ENCODE measurements around the gene UQCR10.

UQCR10 gene

GRCh38 chr22:29722587-29722986 is 44.6 kb upstream of the UQCR10 start:
- no peaks in the 10 kb centered on the region for H3K9me3 ChIP-seq (ENCODE audit: control insufficient read depth, insufficient read depth, low read length)
- no peaks in the 10 kb centered on the region for H3F3A ChIP-seq (ENCODE audit: control insufficient read depth, insufficient read depth)
- peaks cover 3% of the 10 kb centered on the region; the same call in 1 of the 2 replicates for H3K27me3 ChIP-seq (ENCODE audit: control insufficient read depth, low read length)
- H3K4me1 ChIP-seq (ENCODE audit: control insufficient read depth, low read length), result no peaks in the 10 kb centered on the region
- no peaks in the 10 kb centered on the region for H4K20me1 ChIP-seq (ENCODE audit: control insufficient read depth, insufficient read depth, low read depth, low read length)
- no peaks in the 10 kb centered on the region for H3K79me2 ChIP-seq (ENCODE audit: control insufficient read depth, low read length)
- H3K4me2 ChIP-seq (ENCODE audit: low read length), result no peak overlapping the region
- no peaks in the 10 kb centered on the region for H3K36me3 ChIP-seq (ENCODE audit: control insufficient read depth, low read length)
- H3K9me2 ChIP-seq (replicated peaks; ENCODE audit: control insufficient read depth, low read length), result no peaks in the 10 kb centered on the region
- TF ChIP-seq CTCF (IDR thresholded peaks at IDR 0.05; ENCODE audit: low read depth, low read length, poor library complexity, severe bottlenecking) (no peak), EZH2phosphoT487 (IDR thresholded peaks at IDR 0.05; ENCODE audit: borderline replicate concordance, low read length) (no peak)
- no peak overlapping the region for H3K27ac ChIP-seq (ENCODE audit: low read depth, low read length)
- H3K4me3 ChIP-seq (ENCODE audit: low read length), result no peak overlapping the region

GRCh38 chr22:29723766-29724165 is 43.4 kb upstream of the UQCR10 start:
- no peak for TF ChIP-seq EZH2phosphoT487 (IDR thresholded peaks at IDR 0.05; ENCODE audit: borderline replicate concordance, low read length)
- no peak for TF ChIP-seq CTCF (IDR thresholded peaks at IDR 0.05; ENCODE audit: low read depth, low read length, poor library complexity, severe bottlenecking)
- Histone ChIP-seq H3K27me3 (ENCODE audit: control insufficient read depth, low read length) (peaks cover 3% of the 10 kb centered on the region; the same call in 1 of the 2 replicates), H3K36me3 (ENCODE audit: control insufficient read depth, low read length) (no peaks in the 10 kb centered on the region), H3K4me2 (ENCODE audit: low read length) (no peak overlapping the region), H3K9me2 (replicated peaks; ENCODE audit: control insufficient read depth, low read length) (no peaks in the 10 kb centered on the region), H3K27ac (ENCODE audit: low read depth, low read length) (no peak overlapping the region), H3F3A (ENCODE audit: control insufficient read depth, insufficient read depth) (no peaks in the 10 kb centered on the region), H3K9me3 (ENCODE audit: control insufficient read depth, insufficient read depth, low read length) (no peaks in the 10 kb centered on the region), H3K4me1 (ENCODE audit: control insufficient read depth, low read length) (no peaks in the 10 kb centered on the region), H3K4me3 (ENCODE audit: low read length) (no peak overlapping the region), H4K20me1 (ENCODE audit: control insufficient read depth, insufficient read depth, low read depth, low read length) (no peaks in the 10 kb centered on the region), H3K79me2 (ENCODE audit: control insufficient read depth, low read length) (no peaks in the 10 kb centered on the region)

- Histone ChIP-seq H3K27ac (ENCODE audit: low read depth, low read length) (no peak overlapping the region), H3K4me2 (ENCODE audit: low read length) (no peak overlapping the region), H3F3A (ENCODE audit: control insufficient read depth, insufficient read depth) (no peaks in the 10 kb centered on the region), H3K4me1 (ENCODE audit: control insufficient read depth, low read length) (no peaks in the 10 kb centered on the region), H3K36me3 (ENCODE audit: control insufficient read depth, low read length) (no peaks in the 10 kb centered on the region), H3K9me2 (replicated peaks; ENCODE audit: control insufficient read depth, low read length) (no peaks in the 10 kb centered on the region), H3K79me2 (ENCODE audit: control insufficient read depth, low read length) (no peaks in the 10 kb centered on the region), H3K4me3 (ENCODE audit: low read length) (no peak overlapping the region), H3K9me3 (ENCODE audit: control insufficient read depth, insufficient read depth, low read length) (no peaks in the 10 kb centered on the region), H4K20me1 (ENCODE audit: control insufficient read depth, insufficient read depth, low read depth, low read length) (no peaks in the 10 kb centered on the region), H3K27me3 (ENCODE audit: control insufficient read depth, low read length) (no peaks in the 10 kb centered on the region)
- TF ChIP-seq EZH2phosphoT487 (IDR thresholded peaks at IDR 0.05; ENCODE audit: borderline replicate concordance, low read length) (no peak), CTCF (IDR thresholded peaks at IDR 0.05; ENCODE audit: low read depth, low read length, poor library complexity, severe bottlenecking) (no peak)
These were observed 42.3 kb upstream of the UQCR10 start for GRCh38 chr22:29724843-29725242.

- Histone ChIP-seq H3K36me3 (ENCODE audit: control insufficient read depth, low read length) (no peaks in the 10 kb centered on the region), H4K20me1 (ENCODE audit: control insufficient read depth, insufficient read depth, low read depth, low read length) (no peaks in the 10 kb centered on the region)
These were observed 41.1 kb upstream of the UQCR10 start for GRCh38 chr22:29726106-29726505.

More at GRCh38 chr22:29726106-29726505, 41.1 kb upstream of the UQCR10 start:
- Histone ChIP-seq H3K27me3 (ENCODE audit: control insufficient read depth, low read length) (no peaks in the 10 kb centered on the region), H3F3A (ENCODE audit: control insufficient read depth, insufficient read depth) (no peaks in the 10 kb centered on the region), H3K4me3 (ENCODE audit: low read length) (no peak overlapping the region), H3K4me1 (ENCODE audit: control insufficient read depth, low read length) (no peaks in the 10 kb centered on the region), H3K9me3 (ENCODE audit: control insufficient read depth, insufficient read depth, low read length) (no peaks in the 10 kb centered on the region), H3K9me2 (replicated peaks; ENCODE audit: control insufficient read depth, low read length) (no peaks in the 10 kb centered on the region), H3K27ac (ENCODE audit: low read depth, low read length) (no peak overlapping the region), H3K79me2 (ENCODE audit: control insufficient read depth, low read length) (no peaks in the 10 kb centered on the region), H3K4me2 (ENCODE audit: low read length) (no peak overlapping the region)
- TF ChIP-seq CTCF (IDR thresholded peaks at IDR 0.05; ENCODE audit: low read depth, low read length, poor library complexity, severe bottlenecking) (no peak), EZH2phosphoT487 (IDR thresholded peaks at IDR 0.05; ENCODE audit: borderline replicate concordance, low read length) (no peak)
